Mononuclear cell (primary cell): ENCODE data around the gene SIPA1L3. TPM values are rescaled to one million over a fixed set of nuclear protein-coding genes. Genes with fewer than 3 reads are reported as not detected.

Experiments used
- H3K27me3 ChIP-seq: 2 replicates; pipeline ENCODE4 v1.6.0; 2011; ENCODE audit warnings: low read length, control low read depth; ENCODE audit not compliant: insufficient read depth
- H3K4me1 ChIP-seq: 2 replicates; pipeline ENCODE4 v1.5.1; 2011; ENCODE audit warnings: mild to moderate bottlenecking, low read length, control low read depth; ENCODE audit not compliant: insufficient read depth
- H3K4me3 ChIP-seq: 2 replicates; pipeline ENCODE4 v1.5.1; 2011; ENCODE audit warnings: mild to moderate bottlenecking, low read length, moderate library complexity
- H3K9me3 ChIP-seq: 2 replicates; pipeline ENCODE4 v1.5.1; 2011; ENCODE audit warnings: low read depth, mild to moderate bottlenecking, control low read depth, low read length
- total RNA-seq: library from RNA; depleted of rRNA; stranded (reverse); fragments of >200 nt; gene quantifications from one replicate; pipeline ENCODE4 v1.2.3, GENCODE V29; 2012

The SIPA1L3 gene
- total RNA-seq, 1 donor = 12.8 TPM

DNA sequence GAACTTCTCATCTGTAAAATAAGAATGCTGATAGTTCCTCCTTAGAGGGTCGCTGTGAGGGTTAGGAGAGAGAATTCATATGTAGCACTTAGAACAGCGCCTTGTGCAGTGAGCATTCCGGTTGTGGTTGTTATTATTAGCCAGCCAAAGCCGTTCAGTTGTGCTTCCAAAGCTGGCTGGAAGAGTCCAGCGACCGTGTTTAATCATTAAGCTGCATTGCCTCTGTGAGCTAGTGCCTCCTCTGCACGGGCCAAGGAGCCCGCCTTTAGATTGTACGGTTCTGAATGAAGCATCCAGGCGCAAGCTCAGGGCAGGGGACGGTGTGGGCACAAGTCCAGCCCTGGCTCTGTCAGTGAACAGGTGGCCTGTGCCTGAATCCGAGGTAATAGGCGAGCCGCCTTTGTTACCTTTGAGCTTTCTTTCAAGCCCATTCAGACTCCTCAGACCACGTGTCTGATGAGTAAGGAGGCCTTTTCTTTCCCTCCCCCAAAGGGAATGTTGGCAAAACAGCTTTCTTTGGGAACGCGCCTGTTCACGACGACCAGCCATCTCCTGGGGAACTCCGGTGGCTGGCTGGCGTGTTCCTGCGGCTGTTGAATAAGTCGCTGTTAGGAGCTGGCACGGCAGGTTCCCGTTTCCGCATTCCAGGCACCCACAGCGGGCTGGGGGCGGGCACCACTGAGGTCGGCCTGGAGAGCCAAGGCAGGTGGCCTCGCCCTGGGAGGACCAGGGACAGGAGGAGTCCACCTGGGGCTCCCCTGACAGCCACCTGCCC, 25.1 kb downstream of the SIPA1L3 start:
- peak overlapping the region; percentile 1 for H3K4me3 ChIP-seq
- H3K4me1 ChIP-seq = peaks cover 69% of the 10 kb centered on the region
- no peaks in the 10 kb centered on the region for H3K9me3 ChIP-seq
- no peaks in the 10 kb centered on the region for H3K27me3 ChIP-seq

DNA sequence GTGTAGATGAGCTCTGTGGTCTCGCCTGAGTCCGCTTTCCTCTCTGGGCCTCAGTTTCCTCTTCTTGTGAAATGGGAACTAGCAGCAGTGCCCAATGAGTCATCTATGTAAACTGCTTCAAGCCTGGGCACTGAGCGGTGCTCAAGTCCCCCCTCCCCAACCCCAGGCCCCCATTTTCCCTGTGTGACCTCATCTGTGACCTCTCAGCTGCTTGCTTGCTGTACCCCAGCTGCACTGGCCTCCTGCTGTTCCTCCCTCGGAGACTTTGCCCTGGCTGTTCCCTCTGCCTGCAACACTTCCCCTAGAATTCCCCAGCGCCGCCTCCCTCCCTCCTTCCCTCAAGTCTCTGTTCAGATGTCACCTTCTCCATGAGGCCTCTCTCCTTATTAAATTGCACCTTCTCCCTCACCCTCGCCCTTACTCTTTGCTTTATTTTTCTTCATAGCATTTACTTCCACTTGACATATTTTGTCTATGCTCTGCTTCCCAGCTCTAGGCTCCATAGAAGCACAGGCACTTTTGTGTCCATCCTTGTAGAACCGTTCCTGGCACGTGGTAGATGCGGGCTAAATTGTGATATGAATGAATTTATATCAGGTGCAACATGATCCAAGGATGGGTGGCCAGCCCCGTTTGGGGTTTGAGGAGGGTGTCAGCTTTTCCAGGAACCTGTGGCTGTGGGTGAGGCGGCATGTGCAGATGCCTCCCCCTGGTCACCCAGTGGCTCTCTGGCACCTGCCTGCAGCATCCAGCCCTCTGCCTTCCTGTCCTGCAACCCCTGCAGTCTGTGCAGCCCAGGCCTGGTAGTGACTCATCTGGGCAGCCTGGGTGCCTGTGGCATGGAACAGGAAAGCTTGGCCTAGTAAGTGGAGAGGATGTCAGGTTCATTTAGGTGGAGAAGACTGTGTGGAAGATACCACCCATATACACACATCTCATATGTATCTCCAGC, 26.3 kb downstream of the SIPA1L3 start:
- H3K27me3 ChIP-seq = no peaks in the 10 kb centered on the region
- H3K4me3 ChIP-seq = no peak overlapping the region
- H3K9me3 ChIP-seq = no peaks in the 10 kb centered on the region
- H3K4me1 ChIP-seq = peaks cover 57% of the 10 kb centered on the region

DNA sequence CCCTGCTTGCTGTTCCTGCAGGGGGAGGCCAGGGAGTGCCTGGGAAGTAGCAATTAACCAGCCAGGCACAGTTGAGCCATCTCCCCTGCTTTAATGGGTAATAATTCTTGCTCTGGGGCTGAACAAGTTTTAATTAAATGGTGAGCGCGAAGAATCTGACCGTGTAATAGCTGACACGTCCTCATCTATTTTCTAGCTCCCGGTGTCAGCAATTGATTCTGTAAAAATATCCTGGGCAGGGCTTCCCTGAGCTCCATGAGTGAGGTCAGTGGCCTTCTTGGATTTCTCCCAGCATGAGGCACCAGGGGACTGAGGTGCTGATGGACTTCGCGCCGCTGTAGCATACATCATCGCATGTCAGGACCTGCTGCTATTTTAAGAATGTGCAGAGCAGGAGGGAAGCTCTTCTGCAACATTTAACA, 26.9 kb downstream of the SIPA1L3 start:
- H3K4me1 ChIP-seq = peaks cover 50% of the 10 kb centered on the region
- H3K27me3 ChIP-seq = no peaks in the 10 kb centered on the region
- no peak overlapping the region for H3K4me3 ChIP-seq
- no peaks in the 10 kb centered on the region for H3K9me3 ChIP-seq

DNA sequence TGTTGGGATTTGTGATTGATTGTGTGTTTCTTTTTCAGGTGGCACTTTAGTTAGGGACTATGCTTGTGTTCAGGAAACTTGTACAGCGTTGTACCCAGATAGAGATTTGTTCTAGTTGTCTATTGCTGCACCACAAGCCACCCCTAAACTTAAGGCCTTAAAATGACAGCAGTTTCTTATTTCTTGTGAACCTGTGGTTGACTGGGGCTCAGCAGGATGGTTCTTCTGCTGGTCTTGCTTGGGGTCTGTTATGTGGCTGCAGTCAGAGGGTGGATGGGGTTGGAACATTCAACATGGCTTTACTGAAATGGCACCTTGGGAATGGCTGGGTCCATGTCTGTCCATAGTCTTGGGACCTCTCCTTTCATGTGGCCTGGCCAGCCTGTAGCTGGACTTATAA, 28.3 kb downstream of the SIPA1L3 start:
- Histone ChIP-seq H3K4me3 (no peak overlapping the region), H3K4me1 (peaks cover 40% of the 10 kb centered on the region), H3K27me3 (no peaks in the 10 kb centered on the region), H3K9me3 (no peaks in the 10 kb centered on the region)

DNA sequence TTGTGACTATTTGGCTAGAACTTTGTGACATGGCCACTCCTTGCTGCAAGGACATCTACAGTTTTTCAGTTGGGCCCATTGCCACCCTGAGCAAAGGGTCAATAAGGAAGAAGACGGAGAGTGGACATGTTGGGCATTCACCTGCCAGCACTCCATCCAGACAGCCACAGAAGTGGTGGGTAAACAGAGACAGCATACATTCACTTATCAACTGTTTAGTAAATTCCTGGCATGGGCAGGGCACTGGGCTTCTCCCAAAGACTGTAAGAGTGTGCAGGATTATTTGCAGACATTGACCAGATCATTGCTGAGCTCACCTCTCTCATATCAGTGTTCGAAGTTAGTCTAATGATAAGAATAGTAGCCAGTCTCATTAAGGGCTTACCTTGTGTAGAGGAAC, 29.2 kb downstream of the SIPA1L3 start:
- Histone ChIP-seq H3K4me3 (no peak overlapping the region), H3K9me3 (no peaks in the 10 kb centered on the region), H3K27me3 (no peaks in the 10 kb centered on the region), H3K4me1 (peaks cover 31% of the 10 kb centered on the region)

DNA sequence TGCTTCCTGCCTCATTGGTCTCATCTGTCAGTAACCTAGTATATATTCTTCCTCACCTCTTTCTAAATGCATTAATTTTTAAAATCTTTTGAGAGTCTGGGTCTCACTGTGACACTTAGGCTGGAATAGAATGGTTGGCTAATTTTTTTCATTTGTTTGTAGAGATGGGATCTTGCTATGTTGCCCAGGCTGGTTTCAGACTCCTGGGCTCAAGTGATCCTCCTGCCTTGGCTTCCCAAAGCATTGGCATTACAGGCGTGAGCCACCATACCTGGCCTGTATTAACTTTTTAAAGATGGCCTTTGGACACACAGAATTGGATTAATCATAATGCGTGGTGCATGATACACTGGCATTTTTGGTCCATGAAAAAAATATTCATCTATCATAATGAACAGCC, 29.9 kb downstream of the SIPA1L3 start:
- Histone ChIP-seq H3K27me3 (no peaks in the 10 kb centered on the region), H3K4me3 (no peak overlapping the region), H3K9me3 (no peaks in the 10 kb centered on the region), H3K4me1 (peaks cover 24% of the 10 kb centered on the region)

DNA sequence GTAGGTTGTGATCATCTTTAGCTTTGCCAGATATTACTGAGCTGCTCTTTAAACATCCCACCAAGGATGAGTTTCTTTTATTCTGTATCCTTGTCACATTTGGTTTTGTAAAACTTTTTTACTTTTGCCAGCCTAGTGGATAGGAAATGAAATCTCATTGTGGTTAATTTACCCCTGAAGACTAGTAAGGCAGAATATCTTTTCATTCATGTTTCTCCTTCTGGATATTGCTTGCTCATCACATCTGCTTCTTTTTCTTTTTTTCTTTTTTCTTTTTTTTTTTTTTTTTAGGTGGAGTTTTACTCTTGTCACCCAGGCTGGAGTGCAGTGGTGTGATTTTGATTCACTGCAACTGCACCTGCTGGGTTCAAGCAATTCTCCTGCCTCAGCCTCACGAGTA, 31.3 kb downstream of the SIPA1L3 start:
- H3K27me3 ChIP-seq = no peaks in the 10 kb centered on the region
- no peaks in the 10 kb centered on the region for H3K9me3 ChIP-seq
- no peak overlapping the region for H3K4me3 ChIP-seq
- peaks cover 10% of the 10 kb centered on the region for H3K4me1 ChIP-seq

DNA sequence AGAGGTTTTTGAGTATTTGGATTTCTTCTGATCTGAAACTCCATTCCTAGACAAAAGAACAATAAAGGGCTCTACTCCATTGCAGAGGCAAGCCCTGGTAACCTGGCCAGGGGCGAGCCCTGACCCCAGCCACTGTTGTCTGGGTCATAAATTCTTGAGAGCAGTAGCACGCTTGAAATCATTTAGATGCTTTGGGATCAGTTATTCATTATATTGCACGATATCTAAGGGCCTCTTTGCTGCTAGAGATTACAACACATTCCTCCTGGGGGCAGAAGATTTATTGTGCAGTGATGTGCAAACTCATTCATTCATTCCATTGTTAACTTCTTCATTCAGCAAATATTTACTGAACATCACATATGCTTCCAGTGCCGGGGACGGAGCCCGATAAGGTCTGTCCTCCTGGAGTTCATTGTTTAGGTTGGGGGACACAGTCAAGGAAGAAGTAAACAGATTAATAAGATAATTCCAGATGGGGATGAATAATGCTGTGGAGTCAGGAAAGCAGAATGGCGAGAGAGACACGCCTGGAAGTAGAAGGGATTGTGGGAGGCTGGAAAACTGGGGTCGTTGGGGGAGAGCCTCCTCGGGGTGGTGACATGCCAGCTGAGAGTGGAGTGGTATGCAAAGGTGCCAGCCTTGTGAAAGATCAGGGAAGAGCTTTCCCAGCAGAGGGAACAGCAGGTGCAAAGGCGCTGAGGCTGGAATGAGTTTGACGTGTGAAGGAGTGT, 34.9 kb downstream of the SIPA1L3 start:
- Histone ChIP-seq H3K27me3 (no peaks in the 10 kb centered on the region), H3K4me3 (no peak overlapping the region), H3K9me3 (no peaks in the 10 kb centered on the region), H3K4me1 (no peaks in the 10 kb centered on the region)

DNA sequence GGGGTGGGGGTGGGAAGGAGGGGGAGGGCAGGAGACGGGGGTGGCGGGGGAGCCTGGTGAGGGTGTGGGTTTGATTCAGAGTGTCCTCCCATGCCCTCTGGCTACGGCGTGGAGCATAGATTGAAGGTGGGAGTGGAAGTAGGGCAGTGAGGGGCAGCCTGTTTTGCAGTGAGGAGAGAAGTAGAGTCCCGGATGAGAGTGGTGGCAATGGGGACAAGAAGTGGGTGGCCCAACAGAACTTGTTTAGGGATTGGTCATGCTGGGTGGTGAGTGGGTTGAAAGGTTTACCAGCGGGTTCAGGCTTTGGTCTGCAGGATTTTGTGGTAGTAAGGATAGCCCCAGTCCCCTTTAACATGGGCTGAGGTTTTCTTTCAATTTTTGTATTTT, 35.5 kb downstream of the SIPA1L3 start:
- no peaks in the 10 kb centered on the region for H3K9me3 ChIP-seq
- no peaks in the 10 kb centered on the region for H3K27me3 ChIP-seq
- H3K4me1 ChIP-seq = no peaks in the 10 kb centered on the region
- H3K4me3 ChIP-seq = no peak overlapping the region

DNA sequence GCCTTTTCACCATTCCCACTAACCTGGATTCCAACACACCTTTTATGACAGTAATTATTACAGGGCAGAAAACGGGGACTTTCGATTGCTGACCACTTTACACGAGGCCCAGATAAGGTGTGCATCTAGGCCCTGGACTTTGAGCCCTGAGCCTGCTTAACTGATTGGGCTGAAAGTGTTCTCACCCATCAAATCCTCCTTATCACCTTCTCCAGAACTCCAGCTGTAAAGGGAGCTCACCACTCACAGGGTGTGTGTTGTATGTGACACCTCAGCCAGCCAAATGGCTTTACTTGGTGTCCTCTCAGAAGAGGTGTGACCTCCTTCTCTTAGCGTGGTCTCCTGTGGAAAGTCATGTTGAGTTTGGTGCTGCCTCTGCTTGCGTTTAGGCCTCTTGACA, 36.5 kb downstream of the SIPA1L3 start:
- Histone ChIP-seq H3K4me3 (no peak overlapping the region), H3K4me1 (no peaks in the 10 kb centered on the region), H3K9me3 (no peaks in the 10 kb centered on the region), H3K27me3 (no peaks in the 10 kb centered on the region)

DNA sequence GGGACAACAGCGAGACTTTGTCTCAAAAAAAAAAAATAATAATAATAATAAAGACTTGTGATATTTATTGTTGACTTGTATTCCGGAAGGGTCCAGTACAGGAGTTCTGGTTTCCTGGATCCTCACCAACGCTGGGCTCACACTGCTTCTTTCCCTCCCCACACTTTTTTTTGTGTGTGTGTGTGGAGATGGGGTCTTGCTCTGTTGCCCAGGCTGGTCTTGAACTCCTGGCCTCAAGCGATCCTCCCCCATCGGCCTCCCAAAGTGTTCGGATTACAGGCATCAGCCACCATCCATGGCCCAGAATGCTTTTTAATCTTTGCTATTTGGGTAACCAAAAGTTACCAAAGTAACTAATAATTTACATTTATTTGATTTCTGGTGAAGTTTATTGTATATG, 39.1 kb downstream of the SIPA1L3 start:
- no peaks in the 10 kb centered on the region for H3K27me3 ChIP-seq
- H3K9me3 ChIP-seq = no peaks in the 10 kb centered on the region
- no peak overlapping the region for H3K4me3 ChIP-seq
- H3K4me1 ChIP-seq = peaks cover 10% of the 10 kb centered on the region

DNA sequence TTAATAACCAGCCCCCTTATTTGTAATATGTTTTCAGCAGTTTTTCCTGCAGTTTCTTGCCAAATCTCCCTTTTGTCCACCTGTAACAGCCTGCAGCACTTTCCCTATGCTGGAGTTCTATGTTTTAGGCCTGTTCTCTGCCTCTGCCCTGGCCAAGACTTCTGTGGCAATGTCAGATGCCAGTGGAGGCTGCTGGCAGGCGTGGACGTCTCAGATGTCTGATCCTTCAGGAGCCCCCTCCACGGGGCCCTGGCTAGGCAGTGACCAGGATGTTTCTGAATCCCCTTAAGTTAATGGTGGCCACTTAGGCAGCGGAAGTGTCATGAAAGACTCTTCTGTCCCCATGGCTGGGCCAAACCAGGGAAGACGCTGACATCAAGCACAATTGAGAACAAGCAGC, 40.8 kb downstream of the SIPA1L3 start:
- H3K4me3 ChIP-seq = no peak overlapping the region
- no peaks in the 10 kb centered on the region for H3K27me3 ChIP-seq
- H3K4me1 ChIP-seq = peaks cover 22% of the 10 kb centered on the region
- no peaks in the 10 kb centered on the region for H3K9me3 ChIP-seq

DNA sequence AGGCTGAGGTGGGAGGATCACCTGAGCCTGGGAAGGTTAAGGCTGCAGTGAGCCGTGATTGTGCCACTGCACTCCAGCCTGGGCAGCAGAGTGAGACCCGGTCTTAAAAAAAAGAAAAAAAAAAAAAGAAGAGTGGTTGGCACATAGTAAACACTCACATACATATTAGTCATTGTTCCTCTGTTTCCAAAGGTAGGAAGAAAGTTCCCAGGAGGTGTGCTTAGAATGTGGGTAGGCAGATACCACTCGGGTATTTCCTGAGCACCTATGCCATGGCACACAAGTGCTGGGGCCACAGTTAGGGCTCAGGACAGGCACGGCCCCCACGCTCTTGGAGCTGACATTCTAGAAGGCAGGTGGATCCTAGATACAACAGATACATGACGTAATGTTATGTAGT, 41.4 kb downstream of the SIPA1L3 start:
- Histone ChIP-seq H3K4me1 (peaks cover 28% of the 10 kb centered on the region), H3K4me3 (no peak overlapping the region), H3K27me3 (no peaks in the 10 kb centered on the region), H3K9me3 (no peaks in the 10 kb centered on the region)

DNA sequence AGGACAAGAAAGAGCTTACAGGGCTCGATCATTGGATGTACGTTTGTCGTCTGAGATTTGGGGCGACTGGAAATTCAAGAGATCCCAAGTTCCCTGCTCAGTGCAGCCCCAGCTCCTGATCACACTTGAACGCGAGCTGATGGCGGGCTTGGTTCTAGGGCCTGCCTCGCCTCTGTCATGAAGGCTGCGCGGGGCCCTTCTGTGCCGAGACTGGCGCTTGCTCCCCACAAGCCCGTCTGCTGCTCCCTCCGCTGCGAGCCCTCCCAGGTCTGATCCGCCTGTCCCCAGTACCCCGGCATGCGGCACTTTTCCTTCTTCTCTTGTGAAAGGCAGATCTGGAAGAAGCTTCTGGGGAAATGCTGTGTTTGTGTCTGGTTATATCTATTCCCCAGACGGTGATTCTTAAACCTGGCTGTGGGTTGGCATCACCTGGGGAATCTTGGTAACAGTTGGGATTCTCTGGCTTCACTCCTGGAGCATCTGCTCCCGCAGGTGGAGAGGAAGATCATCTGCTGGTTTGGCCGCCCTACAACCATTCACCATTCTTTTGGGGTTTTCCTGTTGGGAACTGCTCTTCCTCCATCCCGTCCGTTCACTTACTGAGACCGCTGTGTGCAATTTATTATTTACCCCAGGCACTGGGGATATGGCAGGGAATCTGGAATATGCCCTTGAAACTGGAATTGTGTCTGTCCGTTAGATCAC, 43.6 kb downstream of the SIPA1L3 start:
- Histone ChIP-seq H3K9me3 (no peaks in the 10 kb centered on the region), H3K27me3 (no peaks in the 10 kb centered on the region), H3K4me3 (no peak overlapping the region), H3K4me1 (peaks cover 34% of the 10 kb centered on the region)
